Measurements from ENCODE around the gene HTR4.
"Not testable (repeated sequence)": the region's sequence is repeated elsewhere in the genome, so short reads cannot be mapped to it uniquely, and the experiment has no call there.

The HTR4 gene

DNA sequence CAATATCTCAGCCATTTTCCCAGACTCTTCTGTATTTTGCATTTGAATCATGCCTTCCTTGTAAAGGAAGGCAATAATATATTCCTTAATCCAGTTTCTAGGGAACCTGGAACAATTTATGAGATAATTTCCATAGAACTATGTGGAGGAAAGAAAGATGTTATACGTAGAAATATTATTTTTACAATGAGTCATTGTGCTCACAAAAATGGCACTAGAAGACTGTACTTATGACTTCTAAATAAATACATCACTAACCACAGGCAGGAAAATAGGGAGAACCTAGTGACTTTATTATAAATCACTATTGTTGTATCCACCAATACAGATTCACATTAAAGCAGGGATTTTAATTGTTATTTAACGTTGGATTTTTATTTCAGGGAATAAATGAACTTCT, 182.9 kb downstream of the HTR4 start:
- Histone ChIP-seq H3K27ac (ENCODE audit: low read length) (no peak overlapping the region), H3K36me3 (replicated peaks; ENCODE audit: insufficient read depth, low read length) (no peaks in the 10 kb centered on the region), H3K4me1 (ENCODE audit: low read length) (no peaks in the 10 kb centered on the region), H3K9ac (ENCODE audit: low read length) (no peak overlapping the region), H4K20me1 (ENCODE audit: insufficient read depth, low read length) (no peaks in the 10 kb centered on the region), H3K4me2 (ENCODE audit: low read depth, low read length) (no peak overlapping the region), H3K27me3 (replicated peaks; ENCODE audit: insufficient read depth, low read length) (no peaks in the 10 kb centered on the region), H2AFZ (ENCODE audit: low read length) (no peak overlapping the region), H3K79me2 (ENCODE audit: low read length) (no peaks in the 10 kb centered on the region), H3K4me3 (ENCODE audit: low read length) (no peak overlapping the region), H3F3A (ENCODE audit: insufficient read depth, low read length) (no peaks in the 10 kb centered on the region), H3K9me3 (replicated peaks; ENCODE audit: insufficient read depth, low read length) (no peaks in the 10 kb centered on the region), H3K9me2 (replicated peaks; ENCODE audit: insufficient read depth, low read length) (no peaks in the 10 kb centered on the region)
- TF ChIP-seq EZH2 (optimal IDR thresholded peaks at IDR 0.05; ENCODE audit: low read depth, low read length) (no peak), EZH2phosphoT487 (IDR thresholded peaks at IDR 0.05; ENCODE audit: low read length) (no peak)
- TF ChIP-seq, protein P1, sequence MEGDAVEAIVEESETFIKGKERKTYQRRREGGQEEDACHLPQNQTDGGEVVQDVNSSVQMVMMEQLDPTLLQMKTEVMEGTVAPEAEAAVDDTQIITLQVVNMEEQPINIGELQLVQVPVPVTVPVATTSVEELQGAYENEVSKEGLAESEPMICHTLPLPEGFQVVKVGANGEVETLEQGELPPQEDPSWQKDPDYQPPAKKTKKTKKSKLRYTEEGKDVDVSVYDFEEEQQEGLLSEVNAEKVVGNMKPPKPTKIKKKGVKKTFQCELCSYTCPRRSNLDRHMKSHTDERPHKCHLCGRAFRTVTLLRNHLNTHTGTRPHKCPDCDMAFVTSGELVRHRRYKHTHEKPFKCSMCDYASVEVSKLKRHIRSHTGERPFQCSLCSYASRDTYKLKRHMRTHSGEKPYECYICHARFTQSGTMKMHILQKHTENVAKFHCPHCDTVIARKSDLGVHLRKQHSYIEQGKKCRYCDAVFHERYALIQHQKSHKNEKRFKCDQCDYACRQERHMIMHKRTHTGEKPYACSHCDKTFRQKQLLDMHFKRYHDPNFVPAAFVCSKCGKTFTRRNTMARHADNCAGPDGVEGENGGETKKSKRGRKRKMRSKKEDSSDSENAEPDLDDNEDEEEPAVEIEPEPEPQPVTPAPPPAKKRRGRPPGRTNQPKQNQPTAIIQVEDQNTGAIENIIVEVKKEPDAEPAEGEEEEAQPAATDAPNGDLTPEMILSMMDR (IDR thresholded peaks at IDR 0.05; ENCODE audit: low read length), result no peak
- DNase-seq, result no peak

DNA sequence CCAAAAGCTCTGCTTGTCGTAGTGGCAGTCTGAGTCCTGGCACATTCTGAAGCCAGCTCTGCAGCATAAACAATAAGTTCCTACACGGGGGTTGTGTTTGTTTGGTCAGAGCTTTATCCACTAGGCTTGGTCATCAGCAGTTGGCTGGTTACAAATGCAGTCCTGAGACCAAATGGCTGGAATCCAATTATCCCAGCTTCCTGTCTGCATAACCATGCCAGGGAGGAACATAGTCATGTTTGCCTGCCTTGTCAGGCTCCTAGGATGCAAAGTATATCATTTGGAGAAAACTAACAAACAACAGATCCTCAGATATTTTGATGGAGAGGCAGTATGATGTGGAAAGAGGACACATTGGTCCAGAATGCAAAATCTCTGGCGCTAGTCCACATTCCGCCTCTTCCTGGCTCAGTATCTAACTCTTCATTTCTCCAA, 184.8 kb downstream of the HTR4 start:
- Histone ChIP-seq H3K9ac (ENCODE audit: low read length) (no peak overlapping the region), H3K27ac (ENCODE audit: low read length) (no peak overlapping the region), H3K36me3 (replicated peaks; ENCODE audit: insufficient read depth, low read length) (no peaks in the 10 kb centered on the region), H3K4me3 (ENCODE audit: low read length) (no peak overlapping the region), H3F3A (ENCODE audit: insufficient read depth, low read length) (no peaks in the 10 kb centered on the region), H2AFZ (ENCODE audit: low read length) (no peak overlapping the region), H3K4me2 (ENCODE audit: low read depth, low read length) (no peak overlapping the region), H3K9me3 (replicated peaks; ENCODE audit: insufficient read depth, low read length) (no peaks in the 10 kb centered on the region), H3K4me1 (ENCODE audit: low read length) (no peaks in the 10 kb centered on the region), H3K79me2 (ENCODE audit: low read length) (no peaks in the 10 kb centered on the region), H4K20me1 (ENCODE audit: insufficient read depth, low read length) (no peaks in the 10 kb centered on the region), H3K9me2 (replicated peaks; ENCODE audit: insufficient read depth, low read length) (no peaks in the 10 kb centered on the region), H3K27me3 (replicated peaks; ENCODE audit: insufficient read depth, low read length) (no peaks in the 10 kb centered on the region)
- DNase-seq, result no peak
- no peak for TF ChIP-seq EZH2 (optimal IDR thresholded peaks at IDR 0.05; ENCODE audit: low read depth, low read length)
- TF ChIP-seq, protein P1 (IDR thresholded peaks at IDR 0.05; ENCODE audit: low read length), result no peak
- no peak for TF ChIP-seq EZH2phosphoT487 (IDR thresholded peaks at IDR 0.05; ENCODE audit: low read length)

DNA sequence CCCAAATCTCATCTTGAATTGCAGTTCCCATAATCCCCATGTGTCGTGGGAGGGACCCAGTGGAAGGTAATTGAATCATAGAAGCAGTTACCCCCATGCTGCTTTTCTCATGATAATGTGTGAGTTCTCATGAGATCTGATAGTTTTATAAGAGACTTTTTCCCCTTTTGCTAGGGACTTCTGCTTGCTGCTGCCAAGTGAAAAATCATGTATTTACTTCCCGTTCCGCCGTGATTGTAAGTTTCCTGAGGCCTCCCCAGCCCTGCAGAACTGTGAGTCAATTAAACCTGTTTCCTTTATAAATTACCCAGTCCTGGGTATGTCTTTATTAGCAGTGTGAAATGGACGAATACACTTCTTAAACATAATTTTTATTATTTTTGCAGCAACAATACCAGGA, 185.6 kb downstream of the HTR4 start:
- not testable (repeated sequence) for H3K27ac ChIP-seq (ENCODE audit: low read length); DNase-seq; H4K20me1 ChIP-seq (ENCODE audit: insufficient read depth, low read length); H3K36me3 ChIP-seq (replicated peaks; ENCODE audit: insufficient read depth, low read length); H3K9ac ChIP-seq (ENCODE audit: low read length); H2AFZ ChIP-seq (ENCODE audit: low read length); H3K9me3 ChIP-seq (replicated peaks; ENCODE audit: insufficient read depth, low read length); H3F3A ChIP-seq (ENCODE audit: insufficient read depth, low read length); H3K4me3 ChIP-seq (ENCODE audit: low read length); H3K79me2 ChIP-seq (ENCODE audit: low read length); H3K9me2 ChIP-seq (replicated peaks; ENCODE audit: insufficient read depth, low read length); H3K4me1 ChIP-seq (ENCODE audit: low read length); H3K27me3 ChIP-seq (replicated peaks; ENCODE audit: insufficient read depth, low read length); H3K4me2 ChIP-seq (ENCODE audit: low read depth, low read length)

DNA sequence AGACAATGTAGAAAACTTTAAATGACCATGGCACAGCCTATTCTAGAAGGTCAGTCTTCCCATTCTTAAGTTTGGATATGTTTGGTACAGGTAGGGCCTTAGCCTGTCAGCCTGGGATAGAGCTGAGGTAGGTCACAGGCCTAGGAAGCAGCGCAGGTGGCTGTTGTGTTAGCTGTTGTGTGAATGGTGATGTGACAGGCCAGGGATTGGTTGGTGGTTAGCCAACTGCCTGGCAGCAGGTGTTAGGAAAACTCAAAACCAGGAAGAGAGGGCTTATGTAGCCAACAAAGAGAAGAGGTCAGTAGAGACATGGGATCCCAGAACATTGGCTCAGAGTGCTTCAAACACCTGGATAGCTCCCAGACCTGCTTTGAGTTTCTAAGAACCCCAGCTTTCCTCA, 186.4 kb downstream of the HTR4 start:
- Histone ChIP-seq H3K4me2 (ENCODE audit: low read depth, low read length) (no peak overlapping the region), H3K36me3 (replicated peaks; ENCODE audit: insufficient read depth, low read length) (no peaks in the 10 kb centered on the region), H4K20me1 (ENCODE audit: insufficient read depth, low read length) (no peaks in the 10 kb centered on the region), H3K9ac (ENCODE audit: low read length) (no peak overlapping the region), H3K4me1 (ENCODE audit: low read length) (no peaks in the 10 kb centered on the region), H2AFZ (ENCODE audit: low read length) (no peak overlapping the region), H3K79me2 (ENCODE audit: low read length) (no peaks in the 10 kb centered on the region), H3K9me3 (replicated peaks; ENCODE audit: insufficient read depth, low read length) (no peaks in the 10 kb centered on the region), H3K4me3 (ENCODE audit: low read length) (no peak overlapping the region), H3F3A (ENCODE audit: insufficient read depth, low read length) (no peaks in the 10 kb centered on the region), H3K27me3 (replicated peaks; ENCODE audit: insufficient read depth, low read length) (no peaks in the 10 kb centered on the region), H3K9me2 (replicated peaks; ENCODE audit: insufficient read depth, low read length) (no peaks in the 10 kb centered on the region), H3K27ac (ENCODE audit: low read length) (no peak overlapping the region)
- no peak for DNase-seq
- TF ChIP-seq, protein P1 (IDR thresholded peaks at IDR 0.05; ENCODE audit: low read length), result no peak
- no peak for TF ChIP-seq EZH2phosphoT487 (IDR thresholded peaks at IDR 0.05; ENCODE audit: low read length)
- TF ChIP-seq EZH2 (optimal IDR thresholded peaks at IDR 0.05; ENCODE audit: low read depth, low read length), result no peak
